GM03348 (cell line): ENCODE data around the gene RUNDC3A.
"Not testable (repeated sequence)": the region's sequence is repeated elsewhere in the genome, so short reads cannot be mapped to it uniquely, and the experiment has no call there.

ENCODE experiments used
- DNase-seq: peaks from one replicate; pipeline ENCODE4 v3.0.0; 2012; ENCODE audit warnings: low spot score

RUNDC3A gene

GRCh38 chr17:44343510-44344209 is 35.3 kb downstream of the RUNDC3A start:
- no peak for DNase-seq

- peak; percentile 99 for DNase-seq
These were observed 36.6 kb downstream of the RUNDC3A start, which contains the start of gene GRN for GRCh38 chr17:44344939-44345453. Gene GRN, plus strand, starts transcription at chr17:44345302. Its CDS starts 3,863 bp downstream, at chr17:44349165.

- DNase-seq, result peak; percentile 73
These were observed 37.1 kb downstream of the RUNDC3A start for GRCh38 chr17:44345454-44346026.

- DNase-seq, result no peak
These were observed 37.9 kb downstream of the RUNDC3A start for GRCh38 chr17:44346064-44346844.

- not testable (repeated sequence) for DNase-seq
These were observed 39.0 kb downstream of the RUNDC3A start for GRCh38 chr17:44347206-44348055.

GRCh38 chr17:44348234-44348987 is 40.0 kb downstream of the RUNDC3A start:
- DNase-seq, result peak; percentile 76

GRCh38 chr17:44348988-44349364 is 40.6 kb downstream of the RUNDC3A start:
- DNase-seq, result no peak

GRCh38 chr17:44349553-44350070 is 41.2 kb downstream of the RUNDC3A start:
- no peak for DNase-seq

GRCh38 chr17:44350733-44351226 is 42.4 kb downstream of the RUNDC3A start:
- peak; percentile 82 for DNase-seq

GRCh38 chr17:44351464-44351863 is 43.1 kb downstream of the RUNDC3A start:
- no peak for DNase-seq

GRCh38 chr17:44351961-44352827 is 43.8 kb downstream of the RUNDC3A start:
- no peak for DNase-seq

GRCh38 chr17:44352828-44353671 is 44.6 kb downstream of the RUNDC3A start:
- DNase-seq, result no peak

- peak; percentile 53 for DNase-seq
These were observed 45.4 kb downstream of the RUNDC3A start for GRCh38 chr17:44353672-44354331.

- peak; percentile 50 for DNase-seq
These were observed 46.5 kb downstream of the RUNDC3A start for GRCh38 chr17:44354582-44355561.

GRCh38 chr17:44355642-44356099 is 47.3 kb downstream of the RUNDC3A start:
- no peak for DNase-seq

- DNase-seq, result no peak
These were observed 47.8 kb downstream of the RUNDC3A start for GRCh38 chr17:44356241-44356640.

GRCh38 chr17:44358066-44358465 is 49.7 kb downstream of the RUNDC3A start:
- DNase-seq, result no peak
